ENCODE results near the gene KCNJ8. TPM values are rescaled to one million over a fixed set of nuclear protein-coding genes. Genes with fewer than 3 reads are reported as not detected.

Gene KCNJ8
- total and polyA plus RNA-seq, 3 donors from 2014 or later: 2.0 to 3.3 (median 2.2) TPM

GRCh38 chr12:21818627-21819026 is 44.1 kb upstream of the KCNJ8 start:
- no peak for DNase-seq
- Histone ChIP-seq H3K27ac (no peak overlapping the region), H3K4me1 (no peaks in the 10 kb centered on the region), H3K4me3 (no peak overlapping the region), H3K9me3 (no peaks in the 10 kb centered on the region), H3K27me3 (no peaks in the 10 kb centered on the region), H3K36me3 (ENCODE audit: low read depth, missing control alignments) (no peaks in the 10 kb centered on the region)
- intact Hi-C loops (cut with DNase I; ENCODE audit: low total_unique reads): no loop called here
- no peak for TF ChIP-seq POLR2A (IDR thresholded peaks at IDR 0.05)
- no peak for TF ChIP-seq CTCF (IDR thresholded peaks at IDR 0.05)
- 28 to 39% methylated on average over 2 of the region's 2 CpGs for WGBS, 2 donors

GRCh38 chr12:21815306-21816062 is 41.0 kb upstream of the KCNJ8 start:
- no peaks in the 10 kb centered on the region for H3K4me1 ChIP-seq
- H3K27ac ChIP-seq: no peak overlapping the region
- WGBS, 2 donors: 75 to 83% methylated on average over 1 of the region's 1 CpG
- TF ChIP-seq POLR2A (IDR thresholded peaks at IDR 0.05) (no peak), CTCF (IDR thresholded peaks at IDR 0.05) (no peak)
- no peak overlapping the region for H3K4me3 ChIP-seq
- DNase-seq: no peak
- intact Hi-C loops (cut with DNase I; ENCODE audit: low total_unique reads): no loop called here
- no peaks in the 10 kb centered on the region for H3K36me3 ChIP-seq (ENCODE audit: low read depth, missing control alignments)
- no peaks in the 10 kb centered on the region for H3K27me3 ChIP-seq
- H3K9me3 ChIP-seq: no peaks in the 10 kb centered on the region

GRCh38 chr12:21814814-21815213 is 40.3 kb upstream of the KCNJ8 start:
- 81 to 84% methylated on average over 3 of the region's 3 CpGs for WGBS, 2 donors
- no peaks in the 10 kb centered on the region for H3K27me3 ChIP-seq
- DNase-seq: no peak
- TF ChIP-seq CTCF (IDR thresholded peaks at IDR 0.05): no peak
- no peak for TF ChIP-seq POLR2A (IDR thresholded peaks at IDR 0.05)
- no peaks in the 10 kb centered on the region for H3K36me3 ChIP-seq (ENCODE audit: low read depth, missing control alignments)
- no peak overlapping the region for H3K4me3 ChIP-seq
- intact Hi-C loops (cut with DNase I; ENCODE audit: low total_unique reads): no loop called here
- H3K9me3 ChIP-seq: no peaks in the 10 kb centered on the region
- H3K27ac ChIP-seq: no peak overlapping the region
- H3K4me1 ChIP-seq: no peaks in the 10 kb centered on the region

- TF ChIP-seq CTCF (IDR thresholded peaks at IDR 0.05) (no peak), POLR2A (IDR thresholded peaks at IDR 0.05) (no peak)
- Histone ChIP-seq H3K4me3 (no peak overlapping the region), H3K36me3 (ENCODE audit: low read depth, missing control alignments) (no peaks in the 10 kb centered on the region), H3K27ac (no peak overlapping the region), H3K4me1 (no peaks in the 10 kb centered on the region), H3K9me3 (no peaks in the 10 kb centered on the region), H3K27me3 (no peaks in the 10 kb centered on the region)
- WGBS, 2 donors: 71 to 87% methylated on average over 2 of the region's 2 CpGs
- intact Hi-C loops (cut with DNase I; ENCODE audit: low total_unique reads): no loop called here
- DNase-seq: no peak
These were observed 39.8 kb upstream of the KCNJ8 start for GRCh38 chr12:21814327-21814726.

- no peak overlapping the region for H3K4me3 ChIP-seq
- H3K9me3 ChIP-seq: no peaks in the 10 kb centered on the region
- no peaks in the 10 kb centered on the region for H3K27me3 ChIP-seq
- WGBS, 2 donors: 73 to 74% methylated on average over 3 of the region's 3 CpGs
- no peaks in the 10 kb centered on the region for H3K4me1 ChIP-seq
- intact Hi-C loops (cut with DNase I; ENCODE audit: low total_unique reads): no loop called here
- no peak overlapping the region for H3K27ac ChIP-seq
- DNase-seq: no peak
- TF ChIP-seq POLR2A (IDR thresholded peaks at IDR 0.05) (no peak), CTCF (IDR thresholded peaks at IDR 0.05) (no peak)
- no peaks in the 10 kb centered on the region for H3K36me3 ChIP-seq (ENCODE audit: low read depth, missing control alignments)
These were observed 39.2 kb upstream of the KCNJ8 start for GRCh38 chr12:21813751-21814150.
